ENCODE results near the gene RBMS1.

Gene RBMS1

DNA sequence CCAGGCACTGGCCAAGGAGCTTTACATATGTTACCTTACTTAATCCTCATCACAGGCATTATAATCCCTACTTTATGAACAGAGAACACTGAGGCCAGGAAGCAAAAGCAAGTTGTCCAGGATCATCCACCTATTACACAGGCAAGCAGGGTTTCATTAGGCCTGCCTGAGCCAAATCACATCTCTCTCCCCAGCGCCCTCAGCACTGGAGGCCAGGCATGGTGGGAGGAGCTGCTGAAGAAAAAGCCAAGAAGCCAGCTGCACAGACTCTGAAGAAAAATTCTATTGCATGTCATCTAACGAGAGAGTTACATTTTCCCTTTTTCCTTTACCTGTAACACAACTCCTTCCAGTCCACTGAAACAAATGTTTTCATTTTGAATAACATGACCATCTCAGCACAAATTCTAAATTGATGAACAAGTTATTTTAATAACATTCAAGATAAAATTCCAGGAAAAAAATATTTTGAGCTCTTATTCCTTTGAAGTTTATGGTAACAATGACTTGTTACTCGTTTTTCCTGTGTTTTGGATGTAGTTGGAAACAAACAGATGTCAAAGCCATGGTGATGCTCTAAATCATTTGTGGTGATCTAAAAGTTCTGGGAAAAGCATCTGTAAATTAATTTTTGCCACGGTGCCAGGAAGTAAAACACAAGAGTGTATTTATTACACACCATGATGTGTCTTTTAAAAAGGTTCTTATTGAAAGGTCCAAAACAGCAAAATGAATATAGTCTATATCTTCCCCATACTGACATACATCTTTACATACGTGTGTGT is 154.5 kb downstream of the RBMS1 start:
- H3K4me3 ChIP-seq (ENCODE audit: low read depth, low read length) = no peak overlapping the region

DNA sequence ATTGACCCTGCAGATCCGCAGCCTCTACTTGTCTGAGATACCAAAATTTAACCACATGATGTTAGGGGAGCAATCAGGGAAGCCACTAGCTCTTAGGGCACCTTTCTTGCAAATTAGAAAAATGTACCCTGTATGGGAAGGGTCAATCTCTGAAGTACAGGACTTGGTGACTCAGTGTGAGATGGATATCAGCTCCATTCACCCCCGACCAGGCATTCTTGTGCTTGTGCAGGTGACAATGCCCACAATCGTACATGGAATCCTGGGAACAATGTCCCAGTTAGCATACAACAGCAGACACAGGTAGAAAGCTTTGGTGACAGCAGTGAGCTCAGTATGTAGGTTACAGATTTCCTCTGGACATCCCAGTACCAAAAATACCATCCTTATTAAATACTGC is 155.9 kb downstream of the RBMS1 start:
- no peak overlapping the region for H3K4me3 ChIP-seq (ENCODE audit: low read depth, low read length)

DNA sequence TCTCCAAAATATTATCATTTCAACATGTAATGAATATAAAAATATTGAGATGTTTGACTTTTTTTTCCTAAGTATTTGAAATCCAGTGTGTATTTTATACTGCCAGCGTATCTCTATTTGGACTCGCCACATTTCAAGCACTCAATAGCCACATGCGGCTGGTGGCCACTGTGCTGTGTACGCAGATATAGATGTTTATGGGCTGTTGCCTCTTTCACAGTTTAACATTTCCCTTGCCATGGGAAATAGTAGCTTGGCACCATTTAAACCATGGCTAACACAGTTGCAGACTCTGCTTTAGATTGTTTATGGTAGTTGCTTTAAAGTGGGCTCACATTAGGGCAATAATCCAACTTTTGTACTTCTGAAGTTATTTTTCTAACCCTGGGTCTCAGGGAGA is 157.0 kb downstream of the RBMS1 start:
- no peak overlapping the region for H3K4me3 ChIP-seq (ENCODE audit: low read depth, low read length)

- H3K4me3 ChIP-seq (ENCODE audit: low read depth, low read length) = no peak overlapping the region
Measured at GRCh38 chr2:160336105-160336504, 157.5 kb downstream of the RBMS1 start.

- no peak overlapping the region for H3K4me3 ChIP-seq (ENCODE audit: low read depth, low read length)
Measured at GRCh38 chr2:160335441-160335840, 158.2 kb downstream of the RBMS1 start.

DNA sequence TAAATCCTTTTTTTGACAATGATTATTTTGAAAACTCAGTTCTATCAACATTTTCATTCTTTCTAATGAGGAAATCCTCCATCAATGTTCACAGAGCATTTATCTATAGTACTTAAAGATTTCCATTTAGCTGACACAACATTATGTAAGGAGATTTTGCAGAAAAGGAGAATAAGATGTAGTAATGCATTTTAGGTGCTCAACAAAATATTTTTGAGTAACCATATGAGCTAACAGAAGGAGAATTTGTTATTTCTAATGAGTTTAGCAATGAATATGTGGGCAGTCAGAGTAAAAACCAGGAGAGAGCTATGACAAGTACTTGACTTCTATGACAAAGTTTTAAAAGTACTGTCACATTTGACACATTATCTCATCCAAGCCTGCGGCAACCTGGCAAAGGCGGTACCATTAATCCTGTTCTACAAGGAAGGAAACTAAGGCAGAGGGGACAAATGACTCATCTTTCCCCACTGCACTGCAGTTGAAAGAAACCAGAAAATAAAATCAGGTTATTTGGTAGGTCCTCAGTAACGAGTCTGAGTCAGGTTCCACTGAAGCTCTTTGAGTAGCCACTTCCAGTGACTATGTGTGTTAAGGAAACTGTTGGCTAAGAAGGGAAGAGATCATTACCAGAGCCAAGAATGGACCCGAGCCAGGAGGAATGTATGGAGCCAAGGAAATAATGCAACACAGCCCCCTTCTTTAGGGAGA is 159.4 kb downstream of the RBMS1 start:
- no peak overlapping the region for H3K4me3 ChIP-seq (ENCODE audit: low read depth, low read length)

DNA sequence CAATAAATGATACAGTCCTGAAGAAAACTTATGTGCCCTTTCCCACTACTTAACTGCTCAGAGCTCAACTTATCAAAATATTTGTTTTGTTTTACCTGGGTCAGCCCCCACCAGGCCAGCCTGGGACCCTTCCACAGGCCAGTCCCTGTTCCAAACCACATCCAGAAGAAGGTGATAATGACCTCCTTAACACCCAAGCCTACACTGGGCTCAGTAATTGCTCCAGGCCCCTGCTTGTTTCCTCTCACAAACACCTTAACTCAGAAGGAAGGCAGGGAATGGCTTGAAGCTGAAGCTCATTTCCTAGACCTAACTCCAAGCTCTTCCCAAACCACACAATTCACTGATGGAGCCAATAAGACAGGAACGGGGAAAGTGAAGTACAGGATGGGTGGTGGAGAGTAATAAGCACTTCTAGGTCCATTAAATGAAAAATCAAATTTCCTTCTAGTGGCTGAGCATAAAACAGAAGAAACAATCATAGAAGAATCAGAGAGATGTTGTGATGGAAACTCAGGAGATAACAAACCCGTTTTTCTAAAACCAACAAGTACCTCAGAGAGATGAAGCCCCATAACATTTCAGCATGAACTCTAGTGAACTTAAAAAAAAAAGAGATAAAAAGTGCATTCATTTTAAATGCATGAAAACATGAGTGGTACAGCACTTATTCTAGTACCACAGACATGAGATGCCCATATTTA is 160.1 kb downstream of the RBMS1 start:
- no peak overlapping the region for H3K4me3 ChIP-seq (ENCODE audit: low read depth, low read length)

GRCh38 chr2:160332318-160332717 is 161.3 kb downstream of the RBMS1 start:
- H3K4me3 ChIP-seq (ENCODE audit: low read depth, low read length) = no peak overlapping the region

- H3K4me3 ChIP-seq (ENCODE audit: low read depth, low read length) = no peak overlapping the region
Measured at GRCh38 chr2:160331258-160332025, 162.2 kb downstream of the RBMS1 start.

- no peak overlapping the region for H3K4me3 ChIP-seq (ENCODE audit: low read depth, low read length)
Measured at GRCh38 chr2:160328811-160329527, 164.6 kb downstream of the RBMS1 start.

DNA sequence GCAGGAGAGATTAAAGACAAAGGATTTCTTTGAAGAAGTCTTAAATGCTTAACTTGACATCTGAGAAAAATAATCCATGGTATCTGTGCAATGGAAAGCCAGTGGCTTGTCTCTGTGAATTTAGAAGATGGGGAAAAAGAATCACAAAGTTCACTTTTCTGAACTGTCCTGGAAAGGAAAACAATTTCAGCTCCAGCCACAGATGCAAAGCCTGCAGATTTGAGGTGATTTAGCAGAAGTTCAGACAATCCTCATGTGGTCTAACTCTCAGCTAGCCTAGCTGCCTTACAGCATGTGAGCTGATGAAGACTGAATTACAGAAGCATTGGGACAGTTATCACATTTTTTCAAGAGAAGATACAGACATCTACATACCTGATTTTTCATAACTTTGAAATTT is 166.8 kb downstream of the RBMS1 start:
- H3K4me3 ChIP-seq (ENCODE audit: low read depth, low read length) = no peak overlapping the region

GRCh38 chr2:160325418-160325817 is 168.2 kb downstream of the RBMS1 start:
- H3K4me3 ChIP-seq (ENCODE audit: low read depth, low read length) = no peak overlapping the region

GRCh38 chr2:160324917-160325316 is 168.7 kb downstream of the RBMS1 start:
- H3K4me3 ChIP-seq (ENCODE audit: low read depth, low read length) = no peak overlapping the region

- no peak overlapping the region for H3K4me3 ChIP-seq (ENCODE audit: low read depth, low read length)
Measured at GRCh38 chr2:160324161-160324800, 169.3 kb downstream of the RBMS1 start.

- no peak overlapping the region for H3K4me3 ChIP-seq (ENCODE audit: low read depth, low read length)
Measured at GRCh38 chr2:160322320-160322719, 171.3 kb downstream of the RBMS1 start.

DNA sequence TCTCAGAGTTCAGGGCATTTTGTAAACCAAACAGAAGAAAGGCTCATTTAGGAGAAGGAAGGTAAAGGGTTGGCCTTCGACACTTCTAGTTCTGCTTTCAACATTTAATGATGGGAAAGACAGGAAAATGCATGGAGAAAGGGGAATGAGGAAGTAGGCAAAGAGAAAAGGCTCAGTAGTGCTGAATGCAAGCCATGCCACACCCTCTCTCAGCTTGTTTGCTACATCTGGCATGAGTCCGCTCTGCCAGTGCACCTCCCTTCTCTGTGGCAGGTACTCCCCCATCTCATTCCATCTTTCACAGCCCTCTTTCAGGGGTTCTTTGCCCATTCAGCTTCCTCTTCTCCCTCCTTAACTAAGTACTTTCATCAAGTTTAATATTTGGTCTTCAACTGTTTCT is 172.6 kb downstream of the RBMS1 start:
- no peak overlapping the region for H3K4me3 ChIP-seq (ENCODE audit: low read depth, low read length)

DNA sequence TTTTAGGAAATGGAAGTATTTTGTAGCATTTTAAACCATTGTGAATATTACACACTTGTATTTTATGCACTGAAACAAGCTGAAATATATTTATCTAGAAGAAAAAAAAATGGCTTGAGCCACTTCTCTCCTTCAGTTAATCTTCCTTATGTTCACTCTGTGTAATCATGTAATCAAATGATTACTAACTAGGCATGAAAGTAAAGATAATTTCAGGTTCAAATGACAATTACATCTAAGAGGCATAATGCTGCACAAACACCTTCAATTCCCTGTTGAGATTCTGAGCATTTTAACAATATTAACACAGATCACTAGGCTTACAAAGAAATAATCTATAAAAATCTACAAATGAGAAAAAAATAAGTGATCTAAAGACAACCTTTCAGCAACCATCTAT is 173.9 kb downstream of the RBMS1 start:
- H3K4me3 ChIP-seq (ENCODE audit: low read depth, low read length) = no peak overlapping the region

DNA sequence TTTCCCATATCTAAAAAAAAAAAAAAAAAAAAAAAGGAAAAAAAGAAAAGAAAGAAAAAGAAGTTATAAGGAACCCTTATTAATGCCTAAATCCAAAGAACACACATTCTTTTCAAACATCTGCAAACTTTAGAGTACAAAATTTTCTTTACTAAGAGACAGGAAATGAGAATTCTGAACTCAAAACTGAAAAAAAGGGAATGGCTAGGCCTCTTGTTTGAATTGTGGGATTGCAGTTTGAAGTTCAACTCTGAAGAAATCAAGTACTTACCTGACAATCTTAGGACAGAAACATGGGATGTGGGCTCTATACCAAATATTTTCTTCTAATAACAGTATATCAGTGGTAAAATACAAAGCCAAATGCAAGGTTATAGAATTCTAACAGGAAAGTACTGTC is 175.4 kb downstream of the RBMS1 start:
- H3K4me3 ChIP-seq (ENCODE audit: low read depth, low read length) = no peak overlapping the region

- H3K4me3 ChIP-seq (ENCODE audit: low read depth, low read length) = no peak overlapping the region
Measured at GRCh38 chr2:160317181-160318099, 176.2 kb downstream of the RBMS1 start.

All from iPS-11a (cell line).